HUES6 (cell line): ENCODE results near the gene PARVB.

Experiments used
- H3K27ac ChIP-seq: 2 replicates; pipeline ENCODE4 v1.7.0; 2013; ENCODE audit warnings: low read depth, mild to moderate bottlenecking, low read length, inconsistent platforms
- H3K27me3 ChIP-seq: 2 replicates; pipeline ENCODE4 v1.6.1; 2013; ENCODE audit warnings: low read length; ENCODE audit not compliant: control insufficient read depth, insufficient read depth
- H3K36me3 ChIP-seq: 2 replicates; pipeline ENCODE4 v1.6.1; 2013; ENCODE audit warnings: low read length; ENCODE audit not compliant: control insufficient read depth, insufficient read depth
- H3K4me1 ChIP-seq: 2 replicates; pipeline ENCODE4 v1.6.1; 2013; ENCODE audit warnings: low read length; ENCODE audit not compliant: control insufficient read depth, insufficient read depth
- H3K4me3 ChIP-seq: 2 replicates; pipeline ENCODE4 v1.5.1; 2013; ENCODE audit warnings: low read depth, low read length
- H3K9ac ChIP-seq: one replicate; pipeline ENCODE4 v1.6.1; 2013; ENCODE audit warnings: mild to moderate bottlenecking, low read length
- H3K9me3 ChIP-seq: 2 replicates; pipeline ENCODE4 v1.6.1; 2013; ENCODE audit warnings: low read depth, low read length; ENCODE audit not compliant: control insufficient read depth, insufficient read depth

Gene PARVB

DNA sequence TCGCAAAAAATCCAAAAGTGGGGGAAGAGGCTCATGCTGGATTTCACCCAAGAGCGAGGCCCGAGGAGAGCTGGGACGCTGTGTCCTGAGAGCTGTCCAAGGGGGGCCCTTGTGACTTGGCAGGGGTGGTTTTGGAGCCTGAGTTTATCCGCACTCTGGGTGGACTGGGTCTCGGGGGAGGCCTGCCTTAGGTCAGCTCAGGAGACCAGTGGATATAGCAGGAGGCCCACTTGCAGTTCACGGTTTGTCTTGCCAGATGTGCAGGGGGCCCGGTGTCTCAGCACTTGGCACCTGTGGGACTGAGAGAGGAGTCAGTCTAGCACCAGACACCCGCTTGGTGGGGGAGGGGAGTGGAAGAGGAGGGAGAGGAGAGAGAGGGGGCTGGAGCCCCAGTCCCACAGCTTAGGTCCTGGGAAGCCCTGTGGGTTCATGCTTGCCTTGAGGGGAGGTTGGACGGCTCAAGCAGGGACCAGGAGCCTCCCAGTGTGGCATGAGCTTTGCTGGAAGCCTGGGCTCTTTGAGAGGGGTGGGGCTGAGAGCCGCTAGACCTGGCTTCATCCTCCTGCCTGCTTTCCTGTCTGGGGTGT, 33.4 kb downstream of the PARVB start:
- H3K4me3 ChIP-seq: no peak overlapping the region
- peaks cover 6% of the 10 kb centered on the region; the same call in 1 of the 2 replicates for H3K4me1 ChIP-seq
- no peaks in the 10 kb centered on the region for H3K36me3 ChIP-seq
- no peaks in the 10 kb centered on the region for H3K27me3 ChIP-seq
- H3K9me3 ChIP-seq: peaks cover 4% of the 10 kb centered on the region
- no peak overlapping the region for H3K27ac ChIP-seq
- no peak overlapping the region for H3K9ac ChIP-seq

DNA sequence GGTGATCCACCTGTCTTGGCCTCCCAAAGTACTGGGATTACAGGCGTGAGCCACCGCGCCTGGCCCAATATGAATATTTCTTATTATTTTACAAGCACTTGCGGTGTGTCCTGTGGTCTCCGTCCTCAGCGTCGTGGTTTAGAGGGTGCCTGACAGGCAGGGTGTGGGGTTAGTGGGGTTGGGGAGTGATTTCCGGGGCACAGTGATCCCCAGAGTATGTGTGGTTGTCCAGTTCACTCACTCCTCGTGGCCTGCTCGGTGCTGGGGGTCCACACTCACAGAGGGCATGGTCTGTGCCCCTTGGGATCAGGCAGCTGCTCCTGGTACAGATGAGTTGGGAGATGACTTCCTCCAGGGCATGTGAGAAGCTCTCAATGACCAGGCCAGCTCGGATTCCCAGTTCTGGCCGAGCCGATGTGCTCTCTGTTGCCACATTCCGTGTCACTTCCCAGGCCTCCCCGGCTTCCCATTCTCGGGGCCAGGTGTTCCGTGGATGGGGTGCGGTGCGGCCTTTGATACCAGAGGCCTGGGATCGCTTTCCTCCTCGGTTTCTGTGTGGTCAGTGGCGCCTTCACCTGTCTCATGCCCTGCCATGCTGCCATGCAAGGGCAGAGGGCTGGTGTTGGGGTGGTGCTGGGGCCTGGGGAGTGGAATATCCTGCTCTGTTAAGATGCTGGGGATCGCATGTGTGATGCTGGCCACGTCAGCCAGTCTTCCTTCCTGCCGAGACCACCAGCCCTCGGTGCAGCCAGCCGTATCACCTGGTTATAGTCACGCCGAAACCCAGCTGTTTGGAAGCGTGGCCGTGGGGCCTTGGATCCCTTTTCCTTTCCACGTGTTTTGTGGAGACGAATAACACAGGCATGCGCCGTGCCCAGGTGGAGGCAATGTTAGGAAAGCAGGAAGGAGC, 39.6 kb downstream of the PARVB start:
- H3K4me1 ChIP-seq: peaks cover 10% of the 10 kb centered on the region
- peaks cover 4% of the 10 kb centered on the region for H3K9me3 ChIP-seq
- no peak overlapping the region for H3K27ac ChIP-seq
- no peaks in the 10 kb centered on the region for H3K27me3 ChIP-seq
- H3K4me3 ChIP-seq: no peak overlapping the region
- no peak overlapping the region for H3K9ac ChIP-seq
- no peaks in the 10 kb centered on the region for H3K36me3 ChIP-seq

DNA sequence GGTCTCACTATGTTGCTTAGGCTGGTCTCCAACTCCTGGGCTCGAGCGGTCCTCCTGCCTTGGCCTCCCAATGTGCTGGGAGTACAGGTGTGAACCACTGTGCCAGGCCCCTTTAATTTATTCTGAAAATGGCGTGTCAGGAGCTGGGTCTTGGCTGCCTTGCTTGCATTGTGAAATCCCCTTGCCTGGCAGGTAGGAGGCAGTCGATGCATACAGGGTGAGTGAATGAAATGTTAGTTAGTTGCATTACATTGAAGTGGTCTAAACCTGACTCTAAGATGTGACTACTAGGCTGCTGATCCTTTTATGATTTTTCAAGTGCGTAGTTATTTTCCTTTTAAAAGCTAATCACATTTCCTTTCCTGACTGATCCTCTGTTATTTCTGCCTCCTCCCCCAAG, 42.9 kb downstream of the PARVB start:
- Histone ChIP-seq H3K4me1 (peaks cover 10% of the 10 kb centered on the region), H3K36me3 (no peaks in the 10 kb centered on the region), H3K27me3 (no peaks in the 10 kb centered on the region), H3K9ac (no peak overlapping the region), H3K27ac (no peak overlapping the region), H3K4me3 (no peak overlapping the region), H3K9me3 (no peaks in the 10 kb centered on the region)

DNA sequence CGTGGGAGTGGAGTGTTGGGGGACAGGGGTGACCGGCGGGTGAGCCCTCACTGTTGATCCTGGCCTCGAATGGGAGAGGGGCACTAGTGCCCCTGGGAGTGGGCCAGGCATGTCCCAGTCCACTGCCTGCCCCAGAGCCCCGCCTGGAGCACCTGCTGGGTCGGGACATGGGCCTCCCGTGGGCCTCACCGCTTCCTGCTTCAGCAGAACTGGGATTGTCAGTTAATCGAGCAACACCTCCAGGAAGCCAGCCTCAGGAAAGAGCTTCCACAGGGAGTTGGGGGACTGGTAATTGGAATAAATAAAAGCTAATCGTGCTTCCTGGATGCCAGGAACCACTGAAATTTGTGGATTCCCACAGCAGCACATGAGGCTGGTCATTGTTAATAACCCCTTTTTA, 43.8 kb downstream of the PARVB start:
- Histone ChIP-seq H3K27me3 (no peaks in the 10 kb centered on the region), H3K36me3 (no peaks in the 10 kb centered on the region), H3K27ac (no peak overlapping the region), H3K4me3 (no peak overlapping the region), H3K9me3 (no peaks in the 10 kb centered on the region), H3K4me1 (peaks cover 10% of the 10 kb centered on the region), H3K9ac (no peak overlapping the region)

DNA sequence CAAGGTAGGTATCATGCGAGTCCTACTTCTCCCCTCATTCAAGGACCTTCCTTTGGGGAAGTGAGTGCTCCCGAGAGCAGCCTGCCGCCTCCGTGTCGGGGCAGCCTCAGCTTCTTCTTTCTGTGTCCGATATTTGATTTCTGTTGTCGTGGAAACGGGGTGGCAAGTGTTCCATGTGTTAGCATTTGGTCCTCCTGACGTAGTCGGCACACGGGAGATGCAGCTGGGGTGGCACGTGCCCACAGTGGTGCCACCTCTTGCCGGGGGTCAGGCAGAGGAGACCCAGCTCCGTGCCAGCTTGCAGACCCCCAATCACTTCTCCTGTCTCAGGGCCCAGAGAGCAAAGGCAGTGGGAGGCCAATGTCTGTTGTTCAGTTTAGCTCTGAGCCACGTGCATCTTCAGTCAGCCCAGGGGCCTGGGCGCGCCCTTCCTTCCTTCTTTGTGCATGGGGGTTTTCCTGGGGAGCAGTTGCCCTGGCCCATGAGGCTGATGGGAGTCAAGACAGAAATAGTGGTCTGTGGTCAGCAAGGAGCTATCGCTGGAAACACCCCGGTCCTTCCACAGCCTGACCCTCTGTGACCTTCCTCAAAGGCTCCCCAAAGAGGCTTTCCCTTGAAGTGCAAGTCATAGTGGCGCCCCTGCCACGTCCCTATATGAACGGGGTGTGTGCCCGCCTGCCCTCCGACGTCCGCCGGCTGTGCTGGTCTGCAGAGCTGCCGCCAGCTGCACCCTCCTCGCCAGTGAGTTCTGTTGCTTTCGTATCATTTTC, 44.5 kb downstream of the PARVB start:
- no peak overlapping the region for H3K9ac ChIP-seq
- H3K27ac ChIP-seq: no peak overlapping the region

GRCh38 chr22:44070029-44070428, 45.9 kb downstream of the PARVB start:
- Histone ChIP-seq H3K4me1 (peaks cover 10% of the 10 kb centered on the region), H3K9me3 (no peaks in the 10 kb centered on the region), H3K27ac (no peak overlapping the region), H3K27me3 (no peaks in the 10 kb centered on the region), H3K9ac (no peak overlapping the region), H3K4me3 (no peak overlapping the region), H3K36me3 (no peaks in the 10 kb centered on the region)

More for the DNA sequence above, 44.5 kb downstream of the PARVB start:
- Histone ChIP-seq H3K4me3 (no peak overlapping the region), H3K9me3 (no peaks in the 10 kb centered on the region), H3K27me3 (no peaks in the 10 kb centered on the region), H3K4me1 (peaks cover 10% of the 10 kb centered on the region), H3K36me3 (no peaks in the 10 kb centered on the region)

GRCh38 chr22:44071781-44072326, 47.8 kb downstream of the PARVB start:
- peaks cover 10% of the 10 kb centered on the region for H3K4me1 ChIP-seq
- H3K9ac ChIP-seq: no peak overlapping the region
- H3K27me3 ChIP-seq: no peaks in the 10 kb centered on the region
- H3K27ac ChIP-seq: no peak overlapping the region
- H3K9me3 ChIP-seq: no peaks in the 10 kb centered on the region
- H3K4me3 ChIP-seq: no peak overlapping the region
- H3K36me3 ChIP-seq: no peaks in the 10 kb centered on the region

DNA sequence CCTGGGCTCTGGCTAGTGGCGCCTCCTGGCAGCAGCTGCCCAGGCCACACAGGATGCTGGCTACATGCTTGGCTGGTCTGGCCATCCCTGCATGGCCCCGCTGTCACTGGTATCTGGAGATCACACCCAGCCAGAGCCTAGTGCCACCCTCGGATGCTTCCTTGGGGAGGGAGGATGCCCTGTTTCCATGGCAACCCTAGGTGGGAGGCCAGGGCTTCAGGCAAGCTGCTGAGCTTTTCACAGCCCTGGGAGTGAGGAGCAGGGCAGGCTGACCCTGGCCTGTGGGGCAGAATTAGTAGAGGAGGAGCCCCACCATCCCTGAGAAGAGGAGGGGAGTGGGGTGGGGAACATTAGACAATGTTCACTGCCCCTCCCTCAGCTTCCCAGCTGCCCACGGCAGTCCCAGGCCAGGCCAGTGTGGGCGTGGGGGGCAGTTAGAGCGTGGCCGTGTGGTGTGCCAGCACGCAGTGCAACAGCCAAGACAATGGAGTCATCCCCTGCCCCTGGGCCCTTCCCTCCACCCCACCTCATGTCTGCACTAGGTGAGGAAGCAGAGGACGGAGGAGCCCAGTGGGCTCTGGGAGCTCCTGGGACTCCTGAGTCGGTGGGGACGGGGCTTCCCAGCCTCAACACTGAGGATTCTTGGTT, 50.4 kb downstream of the PARVB start:
- Histone ChIP-seq H3K4me3 (no peak overlapping the region), H3K4me1 (no peaks in the 10 kb centered on the region), H3K27ac (no peak overlapping the region), H3K27me3 (no peaks in the 10 kb centered on the region), H3K9me3 (no peaks in the 10 kb centered on the region), H3K36me3 (no peaks in the 10 kb centered on the region), H3K9ac (no peak overlapping the region)

DNA sequence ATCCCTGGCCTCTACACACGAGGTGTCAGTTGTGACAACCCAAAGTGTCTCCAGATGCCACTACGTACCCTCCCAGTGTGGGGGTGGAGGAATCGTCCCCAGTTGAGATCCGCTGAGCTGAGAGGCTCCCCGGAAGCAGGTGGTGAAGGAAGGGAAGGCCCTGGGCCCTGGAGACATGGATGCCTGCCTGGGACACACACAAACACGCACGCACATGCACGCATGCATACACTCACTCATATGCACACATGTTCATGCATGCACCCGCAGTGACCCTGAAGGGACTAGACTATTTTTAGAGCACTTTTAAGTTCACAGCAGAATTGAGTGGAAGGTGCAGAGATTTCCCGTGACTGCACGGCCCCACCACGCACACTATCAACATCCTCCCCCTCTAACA, 50.9 kb downstream of the PARVB start:
- H3K4me3 ChIP-seq: no peak overlapping the region
- no peaks in the 10 kb centered on the region for H3K36me3 ChIP-seq
- H3K27me3 ChIP-seq: no peaks in the 10 kb centered on the region
- H3K27ac ChIP-seq: no peak overlapping the region
- no peaks in the 10 kb centered on the region for H3K9me3 ChIP-seq
- H3K9ac ChIP-seq: no peak overlapping the region
- no peaks in the 10 kb centered on the region for H3K4me1 ChIP-seq

DNA sequence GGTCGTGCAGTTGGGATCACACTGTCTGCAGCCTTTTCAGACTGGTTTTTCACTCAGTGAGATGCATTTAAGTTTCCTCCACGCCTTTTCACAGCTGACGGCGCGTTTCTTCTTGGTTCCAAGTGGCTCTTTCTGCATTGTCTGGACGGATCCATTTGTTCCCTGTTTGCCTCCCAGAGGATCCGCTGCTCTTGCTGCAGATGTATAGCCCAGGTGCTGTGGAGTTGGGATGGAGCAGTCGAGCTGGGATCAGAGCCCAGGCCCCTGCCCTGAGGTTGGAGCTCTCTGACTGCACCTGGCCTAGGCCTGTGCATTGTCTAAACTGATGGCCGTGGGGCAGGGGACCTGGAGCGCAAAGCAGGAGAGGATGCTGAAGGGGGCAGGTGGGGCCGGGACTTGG, 51.6 kb downstream of the PARVB start:
- Histone ChIP-seq H3K9me3 (no peaks in the 10 kb centered on the region), H3K27ac (no peak overlapping the region), H3K4me3 (no peak overlapping the region), H3K4me1 (no peaks in the 10 kb centered on the region), H3K36me3 (no peaks in the 10 kb centered on the region), H3K9ac (no peak overlapping the region), H3K27me3 (no peaks in the 10 kb centered on the region)
